ENCODE measurements around the gene FAM25A. TPM values are rescaled to one million over a fixed set of nuclear protein-coding genes. Genes with fewer than 3 reads are reported as not detected.
"Not testable (repeated sequence)": the region's sequence is repeated elsewhere in the genome, so short reads cannot be mapped to it uniquely, and the experiment has no call there.

Gene FAM25A
- total RNA-seq, 1 experiment from 2014 or later, result not detected

GRCh38 chr10:87000491-87000890 is 19.6 kb upstream of the FAM25A start:
- Histone ChIP-seq H3K27me3 (ENCODE audit: low read length) (no peaks in the 10 kb centered on the region), H3K36me3 (ENCODE audit: insufficient read depth, low read length) (no peaks in the 10 kb centered on the region), H3K4me1 (ENCODE audit: low read length) (no peaks in the 10 kb centered on the region), H4K20me1 (ENCODE audit: insufficient read depth, low read depth, low read length) (no peaks in the 10 kb centered on the region), H3K9me3 (ENCODE audit: low read length) (no peaks in the 10 kb centered on the region), H3K4me3 (ENCODE audit: low read length) (no peak overlapping the region), H2AFZ (ENCODE audit: low read length) (no peak overlapping the region), H3K79me2 (ENCODE audit: low read length) (no peaks in the 10 kb centered on the region), H3K4me2 (ENCODE audit: low read depth, low read length, poor library complexity, severe bottlenecking) (no peak overlapping the region), H3K9me2 (replicated peaks; ENCODE audit: insufficient read depth, low read length) (no peaks in the 10 kb centered on the region), H3K9ac (ENCODE audit: low read length) (no peak overlapping the region), H3K27ac (ENCODE audit: low read length) (no peak overlapping the region)
- DNase-seq, result no peak

GRCh38 chr10:87007124-87007523 is 13.0 kb upstream of the FAM25A start:
- not testable (repeated sequence) for H3K4me2 ChIP-seq (ENCODE audit: low read depth, low read length, poor library complexity, severe bottlenecking); H3K9ac ChIP-seq (ENCODE audit: low read length); H3K9me2 ChIP-seq (replicated peaks; ENCODE audit: insufficient read depth, low read length); H3K9me3 ChIP-seq (ENCODE audit: low read length); H3K4me3 ChIP-seq (ENCODE audit: low read length); H2AFZ ChIP-seq (ENCODE audit: low read length); H3K27ac ChIP-seq (ENCODE audit: low read length); H3K4me1 ChIP-seq (ENCODE audit: low read length); H3K79me2 ChIP-seq (ENCODE audit: low read length); H3K27me3 ChIP-seq (ENCODE audit: low read length); DNase-seq; H4K20me1 ChIP-seq (ENCODE audit: insufficient read depth, low read depth, low read length); H3K36me3 ChIP-seq (ENCODE audit: insufficient read depth, low read length)

GRCh38 chr10:87007674-87008073 is 12.4 kb upstream of the FAM25A start:
- H3K4me1 ChIP-seq (ENCODE audit: low read length); H3K27me3 ChIP-seq (ENCODE audit: low read length); H3K9me2 ChIP-seq (replicated peaks; ENCODE audit: insufficient read depth, low read length); DNase-seq; H3K36me3 ChIP-seq (ENCODE audit: insufficient read depth, low read length); H3K9ac ChIP-seq (ENCODE audit: low read length); H3K79me2 ChIP-seq (ENCODE audit: low read length); H3K4me3 ChIP-seq (ENCODE audit: low read length); H2AFZ ChIP-seq (ENCODE audit: low read length); H3K9me3 ChIP-seq (ENCODE audit: low read length); H4K20me1 ChIP-seq (ENCODE audit: insufficient read depth, low read depth, low read length); H3K4me2 ChIP-seq (ENCODE audit: low read depth, low read length, poor library complexity, severe bottlenecking); H3K27ac ChIP-seq (ENCODE audit: low read length): not testable (repeated sequence)

GRCh38 chr10:87008303-87008702 is 11.8 kb upstream of the FAM25A start:
- not testable (repeated sequence) for H4K20me1 ChIP-seq (ENCODE audit: insufficient read depth, low read depth, low read length); H3K27me3 ChIP-seq (ENCODE audit: low read length); H3K4me2 ChIP-seq (ENCODE audit: low read depth, low read length, poor library complexity, severe bottlenecking); H3K9me2 ChIP-seq (replicated peaks; ENCODE audit: insufficient read depth, low read length); H3K9me3 ChIP-seq (ENCODE audit: low read length); H3K4me1 ChIP-seq (ENCODE audit: low read length); H3K79me2 ChIP-seq (ENCODE audit: low read length); H3K4me3 ChIP-seq (ENCODE audit: low read length); H3K36me3 ChIP-seq (ENCODE audit: insufficient read depth, low read length); H3K9ac ChIP-seq (ENCODE audit: low read length); DNase-seq; H2AFZ ChIP-seq (ENCODE audit: low read length); H3K27ac ChIP-seq (ENCODE audit: low read length)

GRCh38 chr10:87009134-87009696 is 10.9 kb upstream of the FAM25A start:
- H3K4me3 ChIP-seq (ENCODE audit: low read length); H3K9me2 ChIP-seq (replicated peaks; ENCODE audit: insufficient read depth, low read length); H3K9ac ChIP-seq (ENCODE audit: low read length); H3K4me1 ChIP-seq (ENCODE audit: low read length); H3K79me2 ChIP-seq (ENCODE audit: low read length); H3K4me2 ChIP-seq (ENCODE audit: low read depth, low read length, poor library complexity, severe bottlenecking); H3K27ac ChIP-seq (ENCODE audit: low read length); H3K36me3 ChIP-seq (ENCODE audit: insufficient read depth, low read length); DNase-seq; H3K9me3 ChIP-seq (ENCODE audit: low read length); H2AFZ ChIP-seq (ENCODE audit: low read length); H3K27me3 ChIP-seq (ENCODE audit: low read length); H4K20me1 ChIP-seq (ENCODE audit: insufficient read depth, low read depth, low read length): not testable (repeated sequence)

GRCh38 chr10:87013528-87013927 is 6.6 kb upstream of the FAM25A start:
- H3K4me1 ChIP-seq (ENCODE audit: low read length); H3K9me3 ChIP-seq (ENCODE audit: low read length); H3K4me3 ChIP-seq (ENCODE audit: low read length); H3K9ac ChIP-seq (ENCODE audit: low read length); DNase-seq; H3K9me2 ChIP-seq (replicated peaks; ENCODE audit: insufficient read depth, low read length); H3K27me3 ChIP-seq (ENCODE audit: low read length); H3K4me2 ChIP-seq (ENCODE audit: low read depth, low read length, poor library complexity, severe bottlenecking); H3K79me2 ChIP-seq (ENCODE audit: low read length); H4K20me1 ChIP-seq (ENCODE audit: insufficient read depth, low read depth, low read length); H2AFZ ChIP-seq (ENCODE audit: low read length); H3K27ac ChIP-seq (ENCODE audit: low read length); H3K36me3 ChIP-seq (ENCODE audit: insufficient read depth, low read length): not testable (repeated sequence)

- H3K9me2 ChIP-seq (replicated peaks; ENCODE audit: insufficient read depth, low read length); DNase-seq: not testable (repeated sequence)
These were observed 4.9 kb upstream of the FAM25A start for GRCh38 chr10:87014986-87015716.

GRCh38 chr10:87018127-87018526 is 2.0 kb upstream of the FAM25A start:
- H3K4me1 ChIP-seq (ENCODE audit: low read length); H2AFZ ChIP-seq (ENCODE audit: low read length); H3K27ac ChIP-seq (ENCODE audit: low read length); DNase-seq; H3K9ac ChIP-seq (ENCODE audit: low read length); H3K4me3 ChIP-seq (ENCODE audit: low read length); H3K4me2 ChIP-seq (ENCODE audit: low read depth, low read length, poor library complexity, severe bottlenecking); H3K36me3 ChIP-seq (ENCODE audit: insufficient read depth, low read length); H4K20me1 ChIP-seq (ENCODE audit: insufficient read depth, low read depth, low read length); H3K79me2 ChIP-seq (ENCODE audit: low read length); H3K9me3 ChIP-seq (ENCODE audit: low read length); H3K27me3 ChIP-seq (ENCODE audit: low read length); H3K9me2 ChIP-seq (replicated peaks; ENCODE audit: insufficient read depth, low read length): not testable (repeated sequence)

More at GRCh38 chr10:87014986-87015716, 4.9 kb upstream of the FAM25A start:
- not testable (repeated sequence) for H3K36me3 ChIP-seq (ENCODE audit: insufficient read depth, low read length); H4K20me1 ChIP-seq (ENCODE audit: insufficient read depth, low read depth, low read length); H3K9me3 ChIP-seq (ENCODE audit: low read length); H3K27ac ChIP-seq (ENCODE audit: low read length); H3K9ac ChIP-seq (ENCODE audit: low read length); H3K27me3 ChIP-seq (ENCODE audit: low read length); H3K4me1 ChIP-seq (ENCODE audit: low read length); H2AFZ ChIP-seq (ENCODE audit: low read length); H3K79me2 ChIP-seq (ENCODE audit: low read length); H3K4me3 ChIP-seq (ENCODE audit: low read length); H3K4me2 ChIP-seq (ENCODE audit: low read depth, low read length, poor library complexity, severe bottlenecking)
